H4 (cell line): ENCODE measurements around the gene PHLDA2. TPM values are rescaled to one million over a fixed set of nuclear protein-coding genes. Genes with fewer than 3 reads are reported as not detected.
A peak's percentile ranks its signal among the peaks of the same experiment; 100 is the strongest.
"Not testable (repeated sequence)": the region's sequence is repeated elsewhere in the genome, so short reads cannot be mapped to it uniquely, and the experiment has no call there.

ENCODE experiments used
- DNase-seq: peaks from one replicate; pipeline ENCODE4 v3.0.0-alpha.2; 2015; ENCODE audit warnings: low spot score
- total RNA-seq: library from RNA; depleted of rRNA; stranded (reverse); fragments of >200 nt; shearing (Covaris generic); gene quantifications from 2 replicates; pipeline ENCODE4 v1.2.3, GENCODE V29; 2014

The PHLDA2 gene
- total RNA-seq, 1 experiment from 2014 or later: 11.7 TPM

DNA sequence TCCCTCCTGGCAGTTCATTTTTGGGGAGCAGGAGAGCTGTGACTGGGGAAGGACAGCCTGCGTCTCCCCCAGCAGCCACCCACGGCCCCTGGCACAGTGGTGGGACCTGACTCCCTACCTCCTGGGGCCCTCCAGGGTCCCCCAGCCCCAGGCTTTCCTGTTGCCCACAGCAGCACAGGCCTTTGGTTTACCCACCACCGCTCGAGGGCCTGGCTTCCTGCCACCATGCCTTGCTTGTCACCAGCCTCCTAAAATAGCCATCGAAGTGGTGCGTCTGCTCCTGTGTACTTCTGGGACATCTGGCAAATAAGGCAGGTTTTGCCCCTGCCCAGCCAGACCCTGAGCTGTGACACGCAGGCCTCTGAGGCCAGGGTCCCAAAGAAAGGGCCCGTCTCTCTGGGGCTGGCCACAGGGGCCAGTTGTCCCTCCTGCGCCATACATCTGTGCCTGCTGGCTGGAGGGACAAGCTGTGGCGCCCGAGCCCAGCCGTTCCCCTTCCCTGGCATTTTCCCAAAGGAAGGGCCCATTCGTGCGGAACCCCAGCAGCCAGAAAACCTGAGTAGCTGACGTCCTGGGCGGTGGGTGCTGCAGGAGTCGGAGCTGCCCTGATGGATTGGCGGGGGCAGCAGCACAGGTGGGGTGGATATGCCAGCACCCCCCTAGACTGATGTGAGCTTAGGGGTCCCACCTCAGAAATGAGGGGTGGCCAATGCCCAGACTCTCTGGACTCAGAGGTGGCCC lies 14.6 kb downstream of the PHLDA2 start:
- no peak for DNase-seq

- DNase-seq: no peak
These were observed 15.4 kb downstream of the PHLDA2 start for GRCh38 chr11:2913776-2914175.

GRCh38 chr11:2913019-2913431 lies 16.2 kb downstream of the PHLDA2 start:
- no peak for DNase-seq

- peak; percentile 92 for DNase-seq
These were observed 16.7 kb downstream of the PHLDA2 start for GRCh38 chr11:2912498-2912897.

- no peak for DNase-seq
These were observed 17.3 kb downstream of the PHLDA2 start for GRCh38 chr11:2911785-2912391.

- DNase-seq: no peak
These were observed 18.0 kb downstream of the PHLDA2 start for GRCh38 chr11:2911088-2911784.

GRCh38 chr11:2910401-2910955 lies 18.7 kb downstream of the PHLDA2 start:
- no peak for DNase-seq

DNA sequence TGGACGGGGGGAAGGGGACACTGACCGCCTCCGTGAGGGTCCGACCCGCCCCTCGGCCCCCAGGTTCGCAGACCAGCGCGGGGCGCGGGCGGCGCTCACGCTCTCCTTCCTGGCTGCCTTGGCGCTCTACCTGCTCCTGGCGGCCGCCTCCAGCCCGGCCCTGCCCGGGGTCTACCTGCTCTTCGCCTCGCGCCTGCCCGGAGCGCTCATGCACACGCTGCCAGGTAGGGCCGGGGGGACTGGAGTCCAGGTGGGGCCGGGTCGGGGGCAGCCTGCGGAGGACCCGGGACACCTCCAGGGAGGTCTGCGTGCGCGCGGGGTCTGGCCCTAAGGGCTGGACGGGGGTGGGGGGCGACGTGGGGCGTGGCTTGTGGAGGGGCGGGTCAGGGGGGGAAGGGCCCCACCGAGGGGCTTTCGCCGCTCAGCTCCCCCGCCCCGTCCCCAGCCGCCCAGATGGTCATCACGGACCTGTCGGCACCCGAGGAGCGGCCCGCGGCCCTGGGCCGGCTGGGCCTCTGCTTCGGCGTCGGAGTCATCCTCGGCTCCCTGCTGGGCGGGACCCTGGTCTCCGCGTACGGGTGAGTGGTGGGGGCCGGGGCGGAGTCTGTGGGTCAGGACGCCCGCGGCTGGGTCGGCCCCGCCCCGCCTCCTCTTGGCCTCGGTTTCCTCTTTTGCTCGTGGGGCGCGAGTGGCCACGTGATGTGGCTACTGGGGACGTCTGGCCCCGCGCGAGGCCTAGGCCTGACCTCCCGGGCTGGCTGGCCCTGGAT lies 19.9 kb downstream of the PHLDA2 start:
- no peak for DNase-seq

GRCh38 chr11:2908130-2908529 lies 21.1 kb downstream of the PHLDA2 start:
- DNase-seq: no peak

DNA sequence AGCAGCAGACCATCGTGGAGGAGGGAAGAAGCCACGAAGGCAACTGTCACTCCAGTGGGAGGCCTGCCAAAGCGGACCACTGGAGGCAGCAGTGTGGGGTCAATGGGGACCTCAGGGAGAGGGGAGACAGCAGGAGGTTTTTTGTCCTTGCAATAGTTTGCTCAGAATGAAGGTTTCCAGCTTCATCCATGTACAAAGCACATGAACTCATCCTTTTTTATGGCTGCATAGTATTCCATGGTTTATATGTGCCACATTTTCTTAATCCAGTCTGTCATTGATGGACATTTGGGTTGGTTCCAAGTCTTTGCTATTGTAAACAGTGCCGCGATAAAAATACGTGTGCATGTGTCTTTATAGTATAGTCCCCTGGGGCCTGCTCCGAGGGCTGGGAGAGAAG lies 23.9 kb downstream of the PHLDA2 start:
- not testable (repeated sequence) for DNase-seq

GRCh38 chr11:2904153-2905052 lies 24.8 kb downstream of the PHLDA2 start:
- no peak for DNase-seq

DNA sequence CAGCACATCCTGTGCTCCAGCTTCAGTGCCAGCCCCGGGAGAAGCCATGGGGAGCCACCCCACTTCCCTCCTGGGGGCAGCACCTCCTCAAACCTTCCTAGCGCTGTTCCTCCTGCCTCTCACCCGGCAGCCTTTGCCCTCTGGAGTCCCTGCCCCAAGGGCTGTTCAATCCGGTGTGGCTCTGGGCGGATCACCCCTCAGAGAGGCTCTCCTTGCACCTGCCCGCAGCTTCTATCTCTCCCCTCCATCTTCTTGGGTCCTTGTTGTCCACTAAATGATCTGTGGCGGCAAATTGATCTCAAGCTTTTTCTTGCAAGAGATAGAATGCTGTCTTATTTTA lies 25.6 kb downstream of the PHLDA2 start:
- DNase-seq: no peak

DNA sequence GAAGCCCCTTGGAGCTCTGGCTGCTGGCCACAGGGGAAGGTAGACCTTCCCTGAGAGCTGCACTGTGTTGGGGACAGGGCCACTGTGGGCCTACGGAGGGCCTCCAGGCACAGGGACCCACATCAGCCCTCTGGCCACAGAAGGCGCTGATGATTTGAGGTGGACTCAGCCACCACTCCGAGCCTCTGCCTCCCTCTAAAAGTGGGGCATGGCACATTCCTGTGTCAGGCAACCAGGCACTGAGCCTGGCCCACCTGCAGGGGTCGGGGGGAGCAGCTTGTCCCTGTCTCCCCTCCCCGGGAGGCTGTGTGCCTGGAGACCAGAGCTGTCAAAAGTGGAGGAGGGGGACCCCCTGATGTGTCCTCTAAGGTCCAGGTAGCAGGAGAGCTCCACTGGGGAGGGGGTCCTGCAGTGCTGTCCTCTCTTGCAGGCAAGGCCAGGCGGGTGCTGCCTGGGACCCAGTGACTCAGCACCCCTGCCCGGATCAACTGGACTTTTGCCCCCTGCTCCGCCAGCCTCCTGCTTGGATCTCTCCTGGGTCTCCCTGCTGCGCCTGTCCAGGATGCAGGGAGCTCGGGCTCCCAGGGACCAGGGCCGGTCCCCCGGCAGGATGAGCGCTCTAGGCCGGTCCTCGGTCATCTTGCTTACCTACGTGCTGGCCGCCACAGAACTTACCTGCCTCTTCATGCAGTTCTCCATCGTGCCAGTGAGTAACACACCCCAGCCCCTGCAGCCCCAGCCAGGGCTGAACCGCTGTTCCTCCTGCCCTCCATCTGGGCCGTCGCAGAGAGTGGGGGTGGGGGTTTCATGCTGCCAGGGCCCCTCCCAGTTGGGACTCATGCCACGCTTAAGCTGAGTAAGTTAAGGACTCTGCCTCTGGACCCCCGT lies 26.2 kb downstream of the PHLDA2 start:
- DNase-seq: no peak

DNA sequence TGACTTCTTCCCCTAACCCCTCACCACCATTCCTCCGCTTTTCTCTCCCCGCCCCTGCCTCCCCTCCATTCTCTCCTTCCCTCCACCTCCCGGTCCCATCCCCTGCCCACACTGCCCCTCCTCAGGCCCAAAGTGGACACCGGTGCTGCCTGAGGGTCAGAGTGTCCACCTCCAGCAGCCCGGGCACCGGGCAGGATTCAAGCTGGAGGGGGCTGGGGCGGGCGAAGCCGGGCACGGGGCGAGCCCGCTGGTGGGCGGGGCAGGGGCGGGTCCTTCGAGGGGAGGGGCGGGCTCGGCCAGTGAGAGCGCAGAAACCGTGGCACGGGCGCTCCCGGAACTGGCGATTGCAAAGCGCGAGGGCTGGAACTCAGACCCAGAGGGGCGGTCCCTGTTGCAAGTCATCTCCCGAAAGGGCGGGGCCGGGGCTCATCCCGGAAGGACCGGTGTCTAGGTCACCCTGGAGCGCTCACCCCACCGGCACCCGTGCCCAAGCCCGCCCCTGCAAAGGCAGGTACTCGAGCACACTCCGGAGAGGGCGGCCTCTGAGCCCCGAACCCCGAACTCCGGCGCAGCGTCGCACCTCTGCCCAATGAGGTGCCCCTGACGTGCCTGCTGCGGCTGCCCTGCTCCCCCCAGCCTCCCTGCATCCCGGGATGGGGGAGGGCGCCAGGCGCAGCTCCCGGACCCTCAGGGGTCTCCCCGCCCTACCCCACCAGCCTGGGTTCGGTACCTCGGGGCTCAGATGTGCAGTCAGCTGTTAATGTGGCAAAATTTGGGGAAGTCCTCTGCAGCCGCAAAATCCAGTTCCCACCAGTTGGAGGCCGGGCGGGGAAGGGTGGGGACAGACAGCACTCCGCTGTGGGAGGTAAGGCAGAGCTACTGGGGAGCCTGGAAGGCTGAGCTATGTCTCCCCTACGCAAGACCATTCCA lies 27.1 kb downstream of the PHLDA2 start:
- peak; percentile 95 for DNase-seq

DNA sequence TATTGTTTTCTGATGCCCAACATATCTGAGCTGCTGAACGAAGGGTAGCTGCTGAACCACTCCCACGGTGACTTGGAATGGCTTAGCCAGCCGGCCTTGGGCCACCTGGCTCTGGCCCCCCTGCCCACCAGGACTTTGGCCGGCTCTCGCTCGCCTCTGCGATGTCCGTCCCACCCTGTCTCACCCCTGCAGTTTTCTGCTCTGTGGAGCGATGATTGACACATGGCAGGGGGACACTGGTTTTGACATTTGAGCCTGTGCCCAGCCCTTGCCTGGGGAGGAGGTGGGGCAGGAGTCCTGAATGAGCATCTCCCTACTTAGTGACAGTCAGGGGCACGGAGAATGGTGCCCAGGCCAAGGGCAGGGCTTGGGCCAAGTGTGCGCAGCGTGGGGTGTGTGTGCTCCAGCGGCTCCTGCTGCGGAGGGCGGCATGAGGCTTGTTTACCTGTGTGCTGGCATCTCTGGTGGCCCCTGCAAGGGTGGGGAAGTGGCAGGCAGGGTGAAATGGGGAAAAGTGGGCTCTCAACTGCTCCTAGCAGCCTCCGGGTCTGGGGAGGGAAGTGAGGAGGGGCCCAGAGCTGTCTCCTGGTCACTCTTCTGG lies 27.9 kb downstream of the PHLDA2 start:
- DNase-seq: no peak

DNA sequence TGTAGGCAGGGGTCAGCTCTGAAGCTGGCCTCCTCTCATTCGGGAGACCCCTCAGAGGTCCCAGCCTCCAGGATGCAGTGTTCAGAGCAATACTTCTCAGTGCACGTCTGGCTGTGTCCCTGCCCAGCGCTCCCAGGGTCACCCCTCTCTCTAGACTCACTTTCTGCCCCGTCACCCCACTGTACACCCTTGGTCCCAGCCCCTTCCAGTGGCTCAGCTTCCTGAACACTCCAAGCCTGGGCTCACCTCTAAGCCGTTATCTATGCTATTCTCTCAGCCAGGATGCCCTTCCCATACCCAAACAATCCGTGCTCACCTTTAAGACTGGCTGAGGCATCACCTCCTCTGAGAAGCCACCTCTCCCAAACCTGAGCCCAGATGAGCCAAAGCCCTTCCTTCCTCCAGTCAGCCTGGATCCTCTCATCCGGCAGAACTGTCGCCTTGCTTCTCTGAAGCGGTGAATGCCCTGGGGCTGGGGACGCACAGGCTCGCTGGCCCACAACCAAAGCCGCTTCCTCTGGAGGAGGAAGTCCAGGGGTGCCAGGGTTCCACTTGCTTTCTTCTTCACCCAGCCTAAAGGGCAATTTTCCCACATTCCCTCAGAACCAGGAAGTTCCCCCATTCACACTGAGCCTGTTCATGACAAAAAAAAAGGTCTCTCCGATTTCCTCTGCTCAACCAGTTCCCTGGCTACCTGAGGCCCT lies 30.0 kb downstream of the PHLDA2 start:
- DNase-seq: no peak

DNA sequence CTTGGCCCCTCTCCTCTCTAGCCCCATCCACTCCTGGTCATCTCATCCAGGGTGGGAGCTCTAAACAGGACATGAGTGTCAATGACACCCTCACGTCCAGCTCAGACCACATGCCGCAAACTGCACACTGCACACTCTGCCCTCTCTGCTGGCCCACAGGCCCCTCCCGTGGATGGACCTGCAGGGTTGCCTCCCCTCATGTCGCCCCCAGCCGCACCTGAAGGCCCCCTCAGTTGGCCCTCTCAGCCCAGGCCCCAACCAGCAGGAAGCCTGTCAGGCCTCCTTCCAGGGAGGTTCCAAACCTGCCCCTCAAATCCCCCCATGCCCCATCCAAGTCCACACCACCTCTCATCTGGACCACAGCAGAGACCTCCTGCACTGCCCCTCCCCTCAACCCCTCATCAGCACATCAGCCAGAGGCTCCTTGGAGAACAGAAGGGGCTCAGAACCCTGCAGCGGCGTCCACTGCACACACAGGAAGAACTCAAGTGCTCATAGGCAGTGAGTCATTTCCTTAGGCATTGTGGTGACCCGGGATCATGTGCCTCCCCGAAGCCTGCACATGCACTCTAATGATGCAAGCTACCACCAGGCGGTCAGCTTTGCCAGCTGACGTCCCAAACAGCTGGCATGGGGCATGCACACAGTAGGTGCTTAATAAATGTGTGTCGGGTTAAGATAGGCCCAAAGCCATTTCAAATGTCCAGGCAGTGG lies 30.7 kb downstream of the PHLDA2 start:
- DNase-seq: peak; percentile 96
